Motor neuron (in vitro differentiated cells): Measurements from ENCODE around the gene WWC2. TPM values are rescaled to one million over a fixed set of nuclear protein-coding genes. Genes with fewer than 3 reads are reported as not detected.
A peak's percentile ranks its signal among the peaks of the same experiment; 100 is the strongest.

Experiments
- ATAC-seq, 8 experiments: fragments of 200-7000 bp; cut with Tn5 transposase; replicated peaks in 6 of 8; 2 replicates each; pipeline ENCODE4 v1.8.0; 2021; ENCODE audit warnings: mild to moderate bottlenecking in 8 of 8, moderate library complexity in 8 of 8
- H3K27ac ChIP-seq, 2 donors: fragments of 250-450 bp; sonication (Bioruptor Pico); 2 replicates each; pipeline ENCODE4 v1.9.0; 2021; ENCODE audit warnings: antibody characterized with exemption in 2 of 2, mild to moderate bottlenecking in 2 of 2, moderate library complexity in 1 of 2
- H3K4me1 ChIP-seq, 2 donors: fragments of 250-450 bp; sonication (Bioruptor Pico); replicated peaks in 1 of 2; 2 replicates each; pipeline ENCODE4 v1.6.1; 2021; ENCODE audit warnings: antibody characterized with exemption in 2 of 2, mild to moderate bottlenecking in 2 of 2, moderate library complexity in 1 of 2
- H3K4me3 ChIP-seq, 5 donors: fragments of 250-450 bp; sonication (Bioruptor Pico); 2 replicates each; pipeline ENCODE4 v1.9.0; 2021; ENCODE audit warnings: antibody characterized with exemption in 5 of 5, mild to moderate bottlenecking in 5 of 5, moderate library complexity in 4 of 5
- WGBS, 10 experiments: fragments of 450-650 bp; shearing (Covaris generic); methylation state at CpG; one replicate each; pipeline ENCODE4 v1.0.0; 2022; 5-methylcytosine and 5-hydroxymethylcytosine counted together
- in situ Hi-C, 9 experiments: fragments of 400-800 bp; cut with MboI; loops; one replicate each; pipeline ENCODE4 v1.15.0; 2021; ENCODE audit warnings: low sequenced_read_pairs in 9 of 9, low pct_unique_long_range_greater_than_20kb in 2 of 9; ENCODE audit not compliant: unreplicated experiment in 9 of 9
- total RNA-seq, 8 experiments: library from RNA; unstranded; fragments of 300-600 nt; gene quantifications; 2 replicates each; pipeline versions ENCODE4 v1.2.3 to v1.2.4, GENCODE V29; 2022

WWC2 gene
- total RNA-seq, 8 experiments from 2014 or later: 4.2 to 59.4 (median 12.9) TPM

GRCh38 chr4:183287309-183287659, 188.2 kb downstream of the WWC2 start:
- H3K27ac ChIP-seq: no peak overlapping the region
- no peak for ATAC-seq
- no peak overlapping the region for H3K4me3 ChIP-seq
- in situ Hi-C loops: no loop called here
- 79 to 100% (median 86%) methylated on average over 2 of the region's 2 CpGs; no CpG with 5 or more reads in 3 of the 10 experiments for WGBS, 10 experiments
- no peaks in the 10 kb centered on the region for H3K4me1 ChIP-seq

GRCh38 chr4:183287677-183288076, 188.6 kb downstream of the WWC2 start:
- ATAC-seq: no peak
- no peak overlapping the region for H3K4me3 ChIP-seq
- H3K27ac ChIP-seq: no peak overlapping the region
- 80 to 100% (median 93%) methylated on average over 1 to 5 of the region's 6 CpGs; no CpG with 5 or more reads in 2 of the 10 experiments for WGBS, 10 experiments
- in situ Hi-C loops: no loop called here
- H3K4me1 ChIP-seq: no peaks in the 10 kb centered on the region

GRCh38 chr4:183288955-183289354, 189.9 kb downstream of the WWC2 start:
- WGBS, 10 experiments: 100% methylated on average over 1 to 2 of the region's 2 CpGs; no CpG with 5 or more reads in 8 of the 10 experiments
- no peak for ATAC-seq
- Histone ChIP-seq H3K27ac (no peak overlapping the region), H3K4me1 (no peaks in the 10 kb centered on the region), H3K4me3 (no peak overlapping the region)
- in situ Hi-C loops: no loop called here

GRCh38 chr4:183289688-183290087, 190.6 kb downstream of the WWC2 start:
- Histone ChIP-seq H3K4me3 (no peak overlapping the region), H3K4me1 (no peaks in the 10 kb centered on the region), H3K27ac (no peak overlapping the region)
- ATAC-seq: no peak
- WGBS, 10 experiments: 0 to 100% (median 100%) methylated on average over 1 to 5 of the region's 5 CpGs; no CpG with 5 or more reads in 3 of the 10 experiments
- in situ Hi-C loops: no loop called here

- WGBS, 10 experiments: 80 to 100% (median 100%) methylated on average over 1 to 2 of the region's 2 CpGs; no CpG with 5 or more reads in 4 of the 10 experiments
- in situ Hi-C loops: no loop called here
- no peak overlapping the region for H3K27ac ChIP-seq
- H3K4me1 ChIP-seq: no peaks in the 10 kb centered on the region
- ATAC-seq: no peak
- no peak overlapping the region for H3K4me3 ChIP-seq
These were observed 192.0 kb downstream of the WWC2 start for GRCh38 chr4:183291070-183291469.

- in situ Hi-C loops: no loop called here
- 85 to 100% (median 94%) methylated on average over 3 to 10 of the region's 10 CpGs; no CpG with 5 or more reads in 3 of the 10 experiments for WGBS, 10 experiments
- ATAC-seq: no peak
These were observed 196.7 kb downstream of the WWC2 start for GRCh38 chr4:183295711-183296110.

GRCh38 chr4:183297675-183298074, 198.6 kb downstream of the WWC2 start:
- WGBS, 10 experiments: 100% methylated on average over 1 of the region's 3 CpGs; no CpG with 5 or more reads in 9 of the 10 experiments
- no peak for ATAC-seq
- H3K27ac ChIP-seq: no peak overlapping the region
- peaks cover 3 to 6% of the 10 kb centered on the region in 2 donors for H3K4me1 ChIP-seq
- no peak overlapping the region for H3K4me3 ChIP-seq
- in situ Hi-C loops: no loop called here

More at GRCh38 chr4:183295711-183296110, 196.7 kb downstream of the WWC2 start:
- Histone ChIP-seq H3K4me3 (no peak overlapping the region), H3K27ac (no peak overlapping the region), H3K4me1 (peaks cover 3 to 6% of the 10 kb centered on the region in 2 donors)

- in situ Hi-C loops: no loop called here
- ATAC-seq: no peak
- WGBS, 10 experiments: 87 to 100% (median 94%) methylated on average over 2 of the region's 2 CpGs; no CpG with 5 or more reads in 6 of the 10 experiments
- Histone ChIP-seq H3K27ac (peak overlapping the region in 1 of 2 donors; percentile 30), H3K4me3 (no peak overlapping the region), H3K4me1 (peaks cover 3 to 6% of the 10 kb centered on the region in 2 donors)
These were observed 200.4 kb downstream of the WWC2 start for GRCh38 chr4:183299464-183299863.

GRCh38 chr4:183300070-183300469, 201.0 kb downstream of the WWC2 start:
- Histone ChIP-seq H3K4me1 (peaks cover 3 to 6% of the 10 kb centered on the region in 2 donors), H3K4me3 (no peak overlapping the region), H3K27ac (peak overlapping the region; percentile 30 to 33)
- ATAC-seq: peak in 2 of 8 experiments; percentile 14 to 38
- 0 to 90% (median 75%) methylated on average over 1 to 6 of the region's 6 CpGs; no CpG with 5 or more reads in 2 of the 10 experiments for WGBS, 10 experiments
- in situ Hi-C loops: no loop called here

- Histone ChIP-seq H3K4me1 (peaks cover 3 to 6% of the 10 kb centered on the region in 2 donors), H3K27ac (no peak overlapping the region), H3K4me3 (no peak overlapping the region)
- 79 to 100% (median 97%) methylated on average over 1 to 5 of the region's 5 CpGs; no CpG with 5 or more reads in 1 of the 10 experiments for WGBS, 10 experiments
- in situ Hi-C loops: no loop called here
- ATAC-seq: no peak
These were observed 201.6 kb downstream of the WWC2 start for GRCh38 chr4:183300655-183301054.

- peaks cover 3 to 6% of the 10 kb centered on the region in 2 donors for H3K4me1 ChIP-seq
- H3K27ac ChIP-seq: no peak overlapping the region
- in situ Hi-C loops: no loop called here
- no peak overlapping the region for H3K4me3 ChIP-seq
- no peak for ATAC-seq
- WGBS, 10 experiments: 51 to 100% (median 98%) methylated on average over 1 to 4 of the region's 4 CpGs; no CpG with 5 or more reads in 2 of the 10 experiments
These were observed 204.2 kb downstream of the WWC2 start for GRCh38 chr4:183303301-183303700.

- WGBS, 10 experiments: 60 to 100% (median 100%) methylated on average over 1 to 4 of the region's 4 CpGs; no CpG with 5 or more reads in 1 of the 10 experiments
- in situ Hi-C loops: no loop called here
- no peak overlapping the region for H3K27ac ChIP-seq
- no peak overlapping the region for H3K4me3 ChIP-seq
- peaks cover 3 to 6% of the 10 kb centered on the region in 2 donors for H3K4me1 ChIP-seq
- ATAC-seq: no peak
These were observed 205.0 kb downstream of the WWC2 start for GRCh38 chr4:183304067-183304466.

GRCh38 chr4:183304538-183304937, 205.5 kb downstream of the WWC2 start:
- 90 to 100% (median 98%) methylated on average over 1 to 2 of the region's 2 CpGs; no CpG with 5 or more reads in 4 of the 10 experiments for WGBS, 10 experiments
- in situ Hi-C loops: no loop called here
- ATAC-seq: no peak
- H3K27ac ChIP-seq: no peak overlapping the region
- H3K4me3 ChIP-seq: no peak overlapping the region
- peaks cover 3 to 6% of the 10 kb centered on the region in 2 donors for H3K4me1 ChIP-seq

GRCh38 chr4:183306811-183307210, 207.8 kb downstream of the WWC2 start:
- Histone ChIP-seq H3K27ac (no peak overlapping the region), H3K4me1 (no peaks in the 10 kb centered on the region), H3K4me3 (no peak overlapping the region)
- in situ Hi-C loops: no loop called here
- 53 to 100% (median 100%) methylated on average over 1 to 3 of the region's 3 CpGs; no CpG with 5 or more reads in 1 of the 10 experiments for WGBS, 10 experiments
- no peak for ATAC-seq
